NCI-H128 (cell line): Measurements from ENCODE around the gene SPATA24.
"Not testable (repeated sequence)": the region's sequence is repeated elsewhere in the genome, so short reads cannot be mapped to it uniquely, and the experiment has no call there.

Experiments
- DNase-seq: peaks from one replicate; lab custom pipeline; 2025; ENCODE audit not compliant: unreplicated experiment; lab: John Stamatoyannopoulos, UW

SPATA24 gene

DNA sequence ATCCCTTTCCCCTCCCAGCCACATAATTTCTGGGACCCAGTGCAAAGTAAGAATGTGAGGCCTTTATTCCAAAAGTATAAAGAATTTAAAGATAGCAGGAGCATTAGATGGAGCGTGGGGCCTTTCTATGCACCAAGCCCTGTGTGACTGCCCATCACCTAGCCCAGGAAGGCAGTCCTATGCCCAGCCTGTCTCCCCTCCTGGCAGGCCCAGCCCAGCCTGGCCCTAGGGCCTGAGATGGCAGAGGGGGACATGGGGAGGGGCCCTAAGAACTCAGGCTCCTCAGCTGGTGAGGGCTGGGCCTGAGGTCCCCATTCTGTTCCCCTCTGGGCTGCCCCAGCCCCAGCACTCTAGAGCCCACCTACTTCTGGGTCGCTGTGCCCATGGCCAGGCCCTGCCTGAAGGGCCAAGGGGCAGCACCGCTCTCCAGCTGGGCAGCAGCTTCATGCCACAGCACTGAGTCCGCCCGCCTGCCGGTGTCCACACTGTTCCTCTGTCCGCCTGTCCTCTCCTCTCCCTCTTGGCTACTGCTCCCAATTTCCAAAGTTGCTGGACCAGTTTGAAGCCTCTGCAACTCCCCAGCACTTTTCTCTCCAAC lies 19.8 kb downstream of the SPATA24 start:
- DNase-seq = no peak

DNA sequence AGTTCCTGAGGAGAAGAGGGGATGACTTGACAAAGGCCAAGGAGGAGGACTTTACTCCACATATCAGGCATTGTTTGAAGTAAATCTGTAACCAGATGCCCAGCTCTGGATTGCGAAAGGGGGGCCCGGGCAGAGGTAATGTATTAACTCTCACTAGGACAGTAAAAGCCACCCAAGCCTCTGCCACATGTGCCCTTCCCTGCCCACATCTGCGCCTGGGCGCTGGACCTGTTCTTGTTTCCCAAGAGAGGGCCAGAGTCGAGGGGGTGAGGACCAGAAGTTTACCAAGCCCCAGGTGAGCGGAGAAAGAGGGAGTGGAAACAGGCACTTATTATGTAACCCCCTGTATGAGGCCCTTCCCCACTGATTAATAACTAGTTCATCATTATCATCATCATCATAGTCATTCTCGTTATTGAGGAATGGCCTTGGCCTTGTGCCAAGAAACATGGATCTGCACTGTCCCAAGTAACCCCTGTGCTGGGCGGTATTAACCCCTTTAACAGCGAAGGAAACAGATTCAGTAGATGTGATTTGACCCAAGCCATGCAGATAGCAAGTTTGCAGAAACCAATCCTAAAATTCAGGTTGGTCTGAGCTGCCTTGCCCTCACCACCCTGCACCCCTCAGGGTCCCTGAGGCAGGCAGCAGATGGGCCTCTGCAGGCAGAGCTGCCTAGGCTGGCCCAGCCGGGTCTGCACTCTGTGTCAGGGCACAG lies 20.5 kb downstream of the SPATA24 start, which contains the start of gene SLC23A1:
Gene SLC23A1, minus strand, starts transcription at position 23 of the 718 bp plus-strand sequence. CDS start 44 bp downstream, outside the sequence.
- DNase-seq = no peak

DNA sequence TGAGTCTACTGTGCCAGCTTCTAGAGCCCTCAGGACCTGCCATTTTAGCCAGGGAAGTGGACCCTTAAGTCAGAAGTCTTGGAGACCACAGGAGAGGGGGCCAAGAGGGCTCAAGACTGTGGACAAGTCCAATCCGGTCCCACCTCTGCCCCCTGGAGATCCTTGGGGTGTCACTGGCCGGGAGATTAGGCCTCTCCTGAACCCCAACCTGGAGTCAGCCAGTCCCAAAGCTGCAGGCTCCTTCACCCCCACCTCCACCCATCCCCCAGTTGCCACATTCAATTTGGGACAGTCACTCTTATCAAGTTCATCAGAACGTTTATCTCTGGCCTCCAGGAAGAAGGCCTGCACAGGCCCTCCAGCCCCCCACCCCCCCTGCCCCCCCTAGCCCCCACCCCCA lies 21.1 kb downstream of the SPATA24 start:
- DNase-seq = no peak

DNA sequence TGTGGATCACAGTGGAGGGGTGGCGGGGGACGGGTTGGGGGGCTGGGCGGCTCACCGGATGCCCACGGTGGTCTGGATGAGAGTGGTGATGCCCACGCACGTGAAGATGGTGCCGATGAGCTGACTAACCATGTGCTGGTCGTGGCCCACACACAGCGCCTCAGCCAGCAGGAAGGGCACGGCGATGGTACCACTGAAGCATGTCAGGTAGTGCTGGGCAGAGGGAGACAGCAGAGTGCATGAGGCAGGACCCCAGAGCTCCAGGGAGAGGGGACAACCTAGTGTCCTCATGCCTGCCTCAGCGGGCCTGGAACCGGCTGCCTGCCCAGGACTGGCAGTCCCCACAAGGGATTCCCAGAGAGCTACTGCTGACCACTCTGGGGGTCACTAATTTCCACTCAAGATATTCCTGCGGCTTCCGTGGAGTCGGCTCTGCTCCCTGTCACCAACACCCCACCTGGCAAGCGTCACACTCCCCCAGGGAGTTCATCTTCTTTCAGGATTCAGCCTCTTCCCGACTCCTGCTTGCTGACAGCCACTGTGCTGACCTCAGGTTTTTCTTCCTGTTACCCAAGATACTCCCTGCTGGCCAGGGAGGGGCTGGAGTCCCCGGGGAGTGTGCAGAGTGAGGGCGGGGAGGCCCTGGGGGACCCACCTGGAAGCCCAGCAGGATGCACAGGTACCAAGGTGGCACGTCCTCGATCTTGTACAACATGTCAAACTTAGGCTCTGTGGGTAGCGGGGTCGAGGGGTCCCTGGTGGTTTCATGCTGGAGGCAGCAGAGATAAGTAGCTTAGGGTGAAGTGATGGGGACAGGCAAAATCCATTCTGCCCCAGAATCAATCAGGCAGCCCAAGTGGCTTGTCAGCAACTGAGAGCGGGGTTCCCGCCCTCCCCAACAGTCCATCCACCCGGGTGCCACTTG lies 21.8 kb downstream of the SPATA24 start:
- no peak for DNase-seq

DNA sequence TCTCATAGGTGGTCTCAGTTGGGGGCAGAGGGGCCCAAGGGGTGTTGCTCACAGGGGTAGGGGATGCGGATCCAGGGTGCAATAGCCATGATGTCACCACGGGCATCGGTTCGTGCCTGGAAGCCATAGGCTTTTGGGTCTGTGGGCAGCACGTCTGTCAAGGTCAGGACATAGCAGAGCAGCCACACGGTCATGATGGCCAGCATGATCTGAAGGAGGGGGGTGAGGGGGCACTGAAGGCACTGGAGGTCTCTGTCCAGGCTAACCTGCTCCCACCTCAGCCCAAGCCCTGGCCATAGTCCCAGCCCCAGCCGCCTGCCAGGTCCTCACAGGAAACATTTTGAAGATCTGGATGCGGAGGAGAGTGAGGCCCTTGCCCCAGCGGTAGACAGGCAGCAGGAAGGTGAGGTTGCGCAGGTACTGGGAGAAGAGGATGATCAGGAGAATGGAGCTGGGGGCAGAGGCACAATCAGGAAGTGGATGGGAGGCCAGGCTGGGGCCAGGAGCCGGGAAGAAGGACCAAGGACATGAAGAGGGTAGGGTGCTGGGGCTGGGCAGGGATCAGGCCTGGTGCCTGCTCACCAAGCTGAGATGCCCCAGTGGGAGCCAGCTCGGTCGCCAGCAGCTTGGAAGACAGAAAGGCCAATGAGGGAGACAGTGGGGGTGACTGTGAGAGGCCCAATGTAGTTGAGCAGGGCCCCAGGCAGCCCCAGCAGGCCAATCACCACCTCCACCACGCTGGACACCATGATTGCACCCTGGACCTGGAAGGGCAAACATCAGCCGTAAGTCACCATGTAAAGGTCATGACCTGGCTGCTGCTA lies 24.1 kb downstream of the SPATA24 start:
- DNase-seq = no peak

DNA sequence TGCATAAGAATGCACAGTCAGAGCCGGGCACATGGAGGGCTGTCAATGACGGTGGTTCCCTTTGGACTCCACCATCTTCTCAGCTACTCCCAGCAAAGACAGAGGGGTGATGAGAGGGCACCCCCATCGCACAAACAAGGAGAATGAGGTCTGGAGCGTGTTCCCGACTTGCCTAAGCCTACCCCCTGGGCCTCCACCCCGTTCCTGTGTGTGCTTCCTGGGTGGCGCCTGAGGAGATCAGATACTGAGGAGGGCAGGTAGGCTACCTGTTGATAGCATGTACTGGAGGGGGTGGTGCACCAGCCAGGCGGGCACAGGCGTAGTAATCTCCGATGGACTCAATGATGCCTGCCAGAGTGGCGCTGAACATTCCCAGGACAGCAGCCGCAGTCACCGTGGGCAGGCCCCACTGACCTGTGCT lies 24.9 kb downstream of the SPATA24 start:
- no peak for DNase-seq

DNA sequence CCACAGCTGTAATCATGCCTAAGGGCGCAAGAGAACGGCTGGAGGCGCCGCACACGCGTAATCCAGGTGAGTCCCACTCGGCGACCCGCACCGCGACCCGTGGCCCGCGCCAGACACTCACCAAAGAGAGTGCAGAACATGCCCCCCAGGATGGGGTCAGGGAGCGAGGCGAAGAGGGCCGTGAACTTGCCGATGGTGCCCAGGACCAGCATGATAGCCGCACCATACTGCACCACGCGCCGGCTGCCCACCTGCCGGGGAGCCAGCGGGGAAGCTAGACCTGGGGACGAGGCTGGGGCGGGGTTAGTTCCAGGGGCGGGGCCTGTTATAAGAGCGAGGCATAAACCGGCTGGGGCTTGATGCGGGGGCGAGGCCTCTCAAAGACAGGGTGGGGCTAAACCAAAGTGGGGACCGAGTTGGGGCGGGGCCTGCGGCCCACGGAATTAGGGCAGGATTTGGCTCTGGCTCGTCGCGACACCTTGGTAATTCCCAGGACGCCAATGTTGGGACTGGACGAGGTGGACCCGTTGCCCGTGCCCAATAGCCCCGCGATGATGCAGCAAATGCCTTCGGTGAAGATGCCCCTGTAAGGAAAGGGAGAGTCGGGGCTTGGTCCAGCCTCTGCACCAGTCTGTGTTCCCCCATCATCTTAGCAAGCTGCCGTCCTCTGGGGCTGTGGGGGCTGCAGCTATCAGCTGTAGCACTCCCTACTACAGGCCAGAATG lies 25.6 kb downstream of the SPATA24 start:
- DNase-seq = no peak

DNA sequence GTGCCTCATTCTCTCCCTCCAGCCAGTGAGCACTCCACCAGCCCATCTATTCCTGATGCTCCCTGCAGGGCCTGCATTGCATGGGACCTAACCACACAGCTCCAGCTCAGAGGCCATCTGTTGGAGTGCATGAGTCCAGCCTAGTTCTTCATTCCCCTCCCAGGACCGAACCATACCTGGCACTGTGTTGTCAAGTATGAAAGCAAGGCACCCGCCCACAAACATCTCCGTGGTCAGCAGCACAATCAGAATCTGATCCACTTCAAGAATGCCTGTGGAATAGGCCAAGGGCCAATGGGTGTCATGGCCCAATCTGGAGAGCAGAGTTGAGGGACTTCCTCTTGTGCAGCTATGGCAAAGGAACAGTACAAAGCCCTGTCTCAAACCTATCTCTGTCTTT lies 26.7 kb downstream of the SPATA24 start:
- no peak for DNase-seq

DNA sequence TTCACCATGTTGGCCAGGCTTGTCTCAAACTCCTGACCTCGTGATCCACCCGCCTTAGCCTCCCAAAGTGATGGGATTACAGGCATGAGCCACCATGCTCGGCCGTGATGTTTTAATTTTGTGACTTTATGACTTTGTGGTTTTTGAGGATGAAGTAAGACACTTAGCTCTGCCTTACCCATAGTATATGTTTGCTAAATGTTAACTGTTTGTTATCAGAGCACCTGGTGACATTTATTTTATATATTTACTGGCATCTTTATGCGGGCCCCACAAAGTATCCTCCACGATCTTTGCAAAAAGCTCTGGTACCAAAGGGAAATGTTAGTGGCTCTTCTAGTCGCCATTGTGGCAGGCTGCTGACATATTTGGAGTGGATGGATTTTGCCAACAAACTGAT lies 27.5 kb downstream of the SPATA24 start:
- DNase-seq = no peak

DNA sequence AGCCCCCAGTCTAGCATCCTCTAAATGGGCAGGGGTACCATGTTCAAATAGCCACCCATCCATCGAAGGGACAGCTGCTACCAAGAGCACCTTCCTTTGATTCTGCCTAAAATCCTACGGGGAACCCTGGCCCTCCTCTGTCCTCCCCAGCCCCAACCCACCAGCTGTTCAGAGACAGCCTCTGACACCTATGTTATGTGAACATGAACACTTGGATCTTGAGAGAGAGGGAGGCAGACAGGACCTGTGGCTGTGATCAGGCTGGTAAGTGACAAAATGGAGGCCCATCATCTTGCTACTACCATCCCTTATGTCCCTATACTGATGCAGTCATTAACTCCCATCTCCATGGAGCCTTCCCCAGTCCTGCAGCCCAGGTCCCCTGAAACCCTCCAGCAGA lies 29.0 kb downstream of the SPATA24 start:
- DNase-seq = no peak

DNA sequence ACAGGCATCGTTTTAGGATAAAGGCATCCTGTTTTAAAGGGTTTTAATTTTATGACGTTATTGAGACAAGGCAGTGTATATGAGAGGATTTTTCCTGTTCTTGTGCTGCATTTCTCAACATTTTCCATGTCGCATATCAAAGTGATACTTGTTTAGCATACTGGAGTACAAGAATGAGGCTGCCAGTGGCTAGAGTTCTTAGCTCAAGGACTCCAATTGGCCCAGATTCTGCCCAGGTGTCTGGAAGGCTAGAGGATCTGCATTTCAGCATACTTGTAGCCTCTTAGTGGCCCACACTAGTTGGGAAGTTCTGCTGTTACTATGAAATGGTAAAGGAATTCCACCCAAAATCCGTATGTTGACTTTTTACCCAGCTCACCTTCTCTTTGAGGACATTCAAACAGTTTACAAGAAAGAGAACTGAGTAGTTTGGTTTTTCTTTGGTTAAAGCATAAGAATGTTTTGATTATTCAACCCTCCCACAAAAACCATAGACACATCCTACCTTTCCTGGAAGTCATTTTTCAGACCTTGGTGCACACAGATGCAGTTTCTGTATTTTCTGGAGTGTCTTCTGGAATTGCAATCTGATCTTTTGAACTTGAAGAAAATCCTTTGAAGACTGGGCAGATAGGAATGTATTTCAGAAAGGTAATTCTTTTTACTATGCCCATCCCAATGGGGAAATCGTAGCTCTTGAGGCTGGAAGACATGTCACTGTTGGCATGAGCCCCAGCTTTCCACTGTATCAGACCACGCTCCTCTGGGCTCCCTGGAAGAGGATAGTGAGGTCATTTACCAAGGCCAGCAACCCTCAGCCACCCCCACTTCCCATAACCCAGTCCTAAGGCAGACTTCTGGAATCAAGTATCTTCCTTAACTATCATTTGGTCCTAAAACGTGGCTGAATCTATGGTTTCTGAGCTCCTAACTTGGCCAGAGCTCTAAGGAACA lies 32.1 kb downstream of the SPATA24 start:
- DNase-seq = no peak

DNA sequence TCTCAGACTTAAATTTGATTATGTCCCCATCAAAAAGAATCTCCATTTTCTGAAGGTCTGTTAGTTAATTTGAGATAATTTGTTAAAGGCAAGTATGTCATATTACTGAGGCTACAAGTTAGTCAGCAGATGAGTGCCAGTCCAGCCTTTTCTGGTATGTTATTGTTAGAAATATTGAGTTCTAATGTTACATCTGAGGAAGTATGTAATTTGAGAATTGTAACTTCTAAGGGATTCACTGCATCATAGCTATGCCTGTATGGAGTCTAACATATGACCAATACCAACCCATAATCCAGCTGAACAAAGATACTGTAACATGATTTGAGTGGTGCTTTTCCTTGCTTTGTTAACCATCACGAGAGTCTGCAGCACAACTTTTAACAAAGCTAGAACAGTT lies 34.7 kb downstream of the SPATA24 start:
- DNase-seq = no peak

DNA sequence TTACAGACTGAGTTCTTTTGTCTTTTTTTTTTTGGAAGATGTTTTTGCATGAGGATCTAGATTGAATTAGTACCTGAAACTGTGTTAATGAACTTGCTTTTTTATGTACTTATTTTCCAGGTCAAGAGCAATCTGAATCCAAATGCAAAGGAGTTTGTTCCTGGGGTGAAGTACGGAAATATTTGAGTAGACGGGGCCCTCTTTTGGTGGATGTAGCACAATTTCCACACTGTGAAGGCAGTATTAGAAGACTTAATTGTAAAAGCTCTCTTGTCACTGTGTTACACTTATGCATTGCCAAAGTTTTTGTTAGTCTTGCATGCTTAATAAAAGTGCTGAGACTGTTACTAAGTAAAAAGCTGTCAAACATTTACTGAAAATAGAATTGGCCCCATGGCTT lies 35.3 kb downstream of the SPATA24 start:
- no peak for DNase-seq

DNA sequence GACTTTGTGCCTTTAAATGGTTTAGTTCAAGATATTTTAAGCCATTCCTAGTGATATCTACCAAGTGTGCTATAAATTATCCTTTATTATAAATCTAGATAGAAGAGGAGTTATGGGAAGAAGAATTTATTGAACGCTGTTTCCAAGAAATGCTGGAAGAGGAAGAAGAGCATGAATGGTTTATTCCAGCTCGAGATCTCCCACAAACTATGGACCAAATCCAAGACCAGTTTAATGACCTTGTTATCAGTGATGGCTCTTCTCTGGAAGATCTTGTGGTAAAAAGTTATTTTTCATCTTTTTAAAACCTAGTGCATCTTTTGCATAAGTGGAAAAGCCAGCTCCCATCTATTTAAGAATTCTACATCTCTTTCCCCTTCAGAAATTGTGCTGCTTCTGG lies 39.4 kb downstream of the SPATA24 start:
- DNase-seq = no peak

DNA sequence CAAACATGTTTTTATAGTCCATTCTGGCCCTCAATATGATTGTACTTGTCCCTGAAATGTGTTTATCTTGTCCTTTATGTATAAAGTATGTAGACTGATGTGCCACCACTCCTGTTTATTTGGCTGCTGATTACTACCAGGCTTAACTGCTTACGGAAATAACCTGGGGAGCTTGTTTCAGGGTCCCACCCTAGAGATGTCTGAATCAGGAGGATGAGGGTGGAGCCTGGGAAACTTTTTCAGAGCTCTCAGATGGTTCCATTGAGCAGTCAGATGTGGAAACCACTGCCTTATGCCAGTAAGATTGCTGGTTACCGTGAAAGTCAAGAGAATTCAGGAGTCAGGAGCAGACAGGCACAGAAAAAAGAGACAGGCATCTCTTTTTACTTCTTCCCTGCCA lies 40.0 kb downstream of the SPATA24 start:
- DNase-seq = no peak

DNA sequence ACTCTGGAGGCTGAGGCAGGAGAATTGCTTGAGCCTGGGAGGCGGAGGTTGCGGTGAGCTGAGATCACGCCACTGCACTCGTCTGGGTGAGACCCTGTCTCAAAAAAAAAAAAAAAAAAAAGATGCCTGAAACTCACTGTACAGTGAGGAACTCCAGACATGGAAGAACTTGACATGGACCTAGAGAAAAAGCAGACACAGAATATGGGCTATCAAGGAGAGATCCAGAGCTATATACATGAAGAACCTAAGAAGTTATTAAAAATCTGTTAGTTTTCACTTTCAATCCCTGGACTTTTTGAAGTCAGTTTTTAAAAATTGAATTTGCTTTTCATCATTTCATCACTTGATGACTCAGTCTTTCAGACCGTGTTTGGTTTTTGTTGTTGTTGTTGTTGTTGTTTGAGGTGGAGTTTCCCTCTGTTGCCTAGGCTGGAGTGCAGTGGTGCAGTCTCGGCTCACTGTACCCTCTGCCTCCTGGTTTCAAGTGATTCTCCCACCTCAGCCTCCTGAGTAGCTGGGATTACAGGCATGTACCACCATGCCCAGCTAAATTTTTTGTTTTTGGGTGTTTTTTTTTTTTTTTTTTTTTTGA lies 42.0 kb downstream of the SPATA24 start:
- no peak for DNase-seq

DNA sequence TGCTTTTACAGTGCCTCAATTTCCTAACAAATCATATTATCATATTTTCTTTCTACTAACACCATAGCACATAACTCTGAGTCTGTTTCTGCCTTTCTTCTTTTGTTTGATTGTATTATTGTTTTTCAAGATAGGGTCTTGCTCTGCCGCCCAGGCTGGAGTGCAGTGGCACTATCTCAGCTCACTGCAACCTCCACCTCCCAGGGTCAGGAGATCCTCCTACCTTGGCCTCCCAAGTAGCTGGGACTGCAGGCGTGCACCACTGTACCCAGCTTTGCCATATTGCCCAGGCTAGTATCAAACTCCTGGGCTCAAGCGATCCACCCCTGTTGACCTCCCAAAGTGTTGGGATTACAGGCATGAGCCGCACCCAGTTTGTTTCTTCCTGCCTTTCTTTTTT lies 43.5 kb downstream of the SPATA24 start:
- no peak for DNase-seq

DNA sequence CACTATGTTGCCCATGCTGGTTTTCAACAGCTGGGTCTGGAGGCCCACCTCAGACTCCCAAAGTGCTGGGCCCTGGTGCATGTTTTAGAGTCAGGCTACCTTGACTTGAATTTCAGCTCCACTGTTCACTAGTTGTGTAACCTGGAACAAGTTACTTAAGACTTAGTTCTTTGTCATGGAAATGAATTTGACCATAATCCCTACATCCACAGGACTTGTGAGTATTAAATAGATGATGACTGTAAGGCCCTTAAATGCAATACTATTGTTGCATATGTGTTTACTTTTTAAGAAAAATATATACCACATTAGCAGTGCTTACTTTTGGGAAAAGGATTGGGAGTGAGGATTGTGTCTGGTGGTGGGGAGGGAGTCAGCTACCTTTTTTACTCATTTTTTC lies 45.8 kb downstream of the SPATA24 start:
- no peak for DNase-seq

DNA sequence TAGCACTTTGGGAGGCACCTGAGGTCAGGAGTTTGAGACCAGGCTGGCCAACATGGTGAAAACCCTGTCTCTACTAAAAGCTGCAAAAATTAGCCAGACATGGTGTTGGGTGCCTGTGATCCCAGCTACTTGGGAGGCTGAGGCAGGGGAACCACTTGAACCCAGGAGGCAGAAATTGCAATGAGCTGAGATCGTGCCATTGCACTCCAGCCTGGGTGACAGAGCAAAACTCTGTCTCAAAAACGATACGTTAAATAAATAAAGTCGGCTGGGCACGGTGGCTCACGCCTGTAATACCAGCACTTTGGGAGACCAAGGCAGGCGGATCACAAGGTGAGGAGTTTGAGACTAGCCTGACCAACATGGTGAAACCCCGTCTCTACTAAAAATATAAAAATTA lies 48.0 kb downstream of the SPATA24 start:
- DNase-seq = not testable (repeated sequence)
